Skin of body (tissue), 2 donors: ENCODE results near the gene NTHL1. TPM values are rescaled to one million over a fixed set of nuclear protein-coding genes. Genes with fewer than 3 reads are reported as not detected.
A peak's percentile ranks its signal among the peaks of the same experiment; 100 is the strongest.

Experiments used
- DNase-seq: peaks from one replicate; lab custom pipeline; 2025; lab: John Stamatoyannopoulos, UW
- total RNA-seq: library from RNA; depleted of rRNA; stranded (reverse); fragments of >200 nt; gene quantifications from one replicate; pipeline ENCODE4 v1.2.3, GENCODE V29; 2014

Gene NTHL1
- total RNA-seq, 1 donor from 2014 or later: 14.8 TPM

DNA sequence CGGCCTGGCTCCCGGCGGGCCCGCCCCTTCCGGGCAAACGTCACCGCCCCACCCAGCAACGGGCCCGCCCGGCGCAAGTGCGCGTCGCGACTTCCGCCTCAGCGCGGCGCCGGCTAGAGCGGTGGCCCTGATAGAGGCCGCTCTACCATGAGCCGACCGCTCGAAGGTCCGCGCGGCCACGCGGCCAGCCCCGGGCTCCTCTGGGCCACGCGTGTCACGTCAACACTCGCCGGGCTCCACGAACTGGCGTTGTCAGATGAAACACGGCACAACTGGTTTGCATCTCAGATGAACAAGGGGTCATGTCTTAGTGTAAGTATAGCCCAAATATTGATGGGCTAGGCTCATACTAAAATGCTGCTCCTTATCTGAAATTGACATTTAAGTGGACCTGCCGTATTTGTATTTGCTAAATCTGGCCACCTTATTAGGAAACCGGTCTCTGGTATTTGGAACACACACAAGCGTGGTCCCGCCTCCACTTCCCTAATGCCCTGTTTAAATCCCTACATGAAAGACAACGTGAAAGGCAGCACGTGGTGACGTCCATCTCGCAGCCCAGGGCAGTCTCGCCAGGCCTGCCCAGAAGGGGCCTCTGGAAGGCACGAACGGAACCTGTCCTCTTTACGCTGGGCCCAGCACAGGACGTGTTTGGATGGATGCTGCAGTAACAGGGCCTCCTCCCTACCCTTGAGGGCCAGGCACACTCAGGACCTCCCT, 37.7 kb downstream of the NTHL1 start, which contains the start of gene ZNF598:
Gene ZNF598 (minus strand): TSS at position 31 of the 720 bp plus-strand sequence.
- DNase-seq: peak; percentile 43

DNA sequence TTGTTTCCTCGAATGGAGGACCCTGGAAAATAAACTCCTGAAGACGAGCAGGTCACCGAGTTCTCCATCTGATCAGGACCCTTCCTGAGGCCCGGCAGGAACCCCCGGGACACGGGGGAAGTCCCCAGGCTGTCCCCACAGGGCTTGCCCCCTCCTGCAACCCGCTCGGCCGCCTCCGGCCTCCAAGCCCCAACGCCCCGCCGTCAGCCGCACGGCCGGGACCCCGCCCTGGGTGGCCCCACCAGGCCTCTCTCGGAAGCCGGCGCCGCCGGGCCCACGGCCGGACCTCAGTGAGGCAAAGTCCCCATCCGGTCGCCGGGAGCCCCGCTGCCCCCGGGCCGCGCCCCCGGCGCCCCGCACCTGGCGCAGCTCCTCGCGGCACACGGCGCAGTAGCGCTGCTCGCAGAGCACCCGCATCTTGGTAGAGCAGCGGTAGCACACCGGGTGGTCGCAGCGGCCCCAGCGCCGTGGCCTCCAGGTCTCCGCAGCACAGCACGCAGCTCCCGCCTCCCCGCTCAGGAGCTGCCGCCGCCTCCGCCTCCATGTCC, 38.4 kb downstream of the NTHL1 start:
- DNase-seq: no peak

GRCh38 chr16:2008631-2009163, 38.9 kb downstream of the NTHL1 start:
- no peak for DNase-seq

GRCh38 chr16:2008009-2008526, 39.6 kb downstream of the NTHL1 start:
- DNase-seq: no peak

GRCh38 chr16:2007081-2007836, 40.4 kb downstream of the NTHL1 start:
- no peak for DNase-seq

DNA sequence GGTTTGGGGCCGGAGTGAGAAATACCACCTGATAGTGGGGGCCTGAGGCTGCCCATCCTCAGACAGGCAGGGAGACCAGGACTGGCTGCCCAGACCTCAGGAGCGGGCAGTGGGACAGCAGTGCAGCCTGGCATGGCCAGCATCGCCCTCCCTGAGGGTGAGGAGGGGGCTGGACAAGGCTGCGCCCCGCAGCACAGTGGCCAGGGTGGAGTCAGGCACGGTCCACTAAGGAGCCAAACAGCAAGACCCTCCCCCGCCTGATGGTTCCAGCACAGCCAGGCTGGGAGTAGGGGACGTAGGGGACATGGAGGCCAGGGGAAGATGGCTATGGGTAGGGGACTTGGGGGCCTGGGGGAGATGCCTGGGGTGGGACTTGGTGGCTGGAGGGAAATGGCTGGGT, 41.3 kb downstream of the NTHL1 start:
- DNase-seq: no peak

DNA sequence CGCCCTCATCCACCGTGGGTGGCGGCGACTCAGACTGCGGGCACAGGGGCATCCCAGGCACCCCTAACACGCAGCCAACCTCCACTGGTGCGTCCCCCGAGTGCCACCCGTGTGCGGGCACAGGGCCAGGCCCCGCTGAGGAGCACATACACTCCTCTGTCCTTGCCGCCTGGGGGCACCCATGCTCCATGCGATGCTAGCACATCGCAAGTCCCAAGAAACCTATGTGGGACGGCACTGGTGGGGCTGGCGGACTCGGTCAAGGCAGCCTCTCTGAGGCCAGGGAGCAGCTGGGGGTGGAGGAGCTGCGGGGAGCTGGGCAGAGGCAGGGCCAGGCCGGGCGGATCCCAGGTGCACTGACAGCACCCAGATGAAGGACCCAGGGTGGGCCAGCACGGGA, 42.0 kb downstream of the NTHL1 start:
- DNase-seq: no peak

- no peak for DNase-seq
Measured at GRCh38 chr16:2004795-2005517, 42.7 kb downstream of the NTHL1 start.

- peak; percentile 26 for DNase-seq
Measured at GRCh38 chr16:2003827-2004641, 43.6 kb downstream of the NTHL1 start.

DNA sequence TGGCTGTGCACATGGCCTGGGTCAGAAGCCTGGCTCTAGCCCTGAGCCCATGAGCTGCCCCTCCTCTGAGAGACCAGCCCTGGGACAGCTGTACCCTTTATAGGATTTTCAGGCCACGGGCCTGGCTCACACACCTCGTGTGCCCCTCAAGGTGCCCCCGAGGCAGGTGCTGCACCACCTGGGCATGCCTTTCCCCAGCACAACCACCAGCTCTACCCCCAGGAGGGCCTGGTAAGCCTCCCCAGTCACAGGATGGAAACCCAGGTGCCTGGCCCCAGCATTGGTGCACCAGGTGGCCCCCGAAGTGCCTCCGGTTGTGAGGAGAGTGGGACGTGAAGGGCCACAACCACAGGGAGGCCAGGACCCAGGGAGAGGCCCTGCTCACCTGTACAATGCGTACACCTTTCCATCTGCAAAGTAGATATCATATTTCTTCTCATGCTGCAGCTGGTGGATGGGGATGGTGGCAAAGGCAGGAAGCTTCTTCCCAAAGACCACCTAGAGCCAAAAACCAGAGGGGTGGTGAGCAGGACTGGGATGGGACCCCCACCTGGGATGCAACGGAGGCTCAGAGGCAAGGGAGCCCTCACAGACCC, 44.3 kb downstream of the NTHL1 start:
- no peak for DNase-seq

DNA sequence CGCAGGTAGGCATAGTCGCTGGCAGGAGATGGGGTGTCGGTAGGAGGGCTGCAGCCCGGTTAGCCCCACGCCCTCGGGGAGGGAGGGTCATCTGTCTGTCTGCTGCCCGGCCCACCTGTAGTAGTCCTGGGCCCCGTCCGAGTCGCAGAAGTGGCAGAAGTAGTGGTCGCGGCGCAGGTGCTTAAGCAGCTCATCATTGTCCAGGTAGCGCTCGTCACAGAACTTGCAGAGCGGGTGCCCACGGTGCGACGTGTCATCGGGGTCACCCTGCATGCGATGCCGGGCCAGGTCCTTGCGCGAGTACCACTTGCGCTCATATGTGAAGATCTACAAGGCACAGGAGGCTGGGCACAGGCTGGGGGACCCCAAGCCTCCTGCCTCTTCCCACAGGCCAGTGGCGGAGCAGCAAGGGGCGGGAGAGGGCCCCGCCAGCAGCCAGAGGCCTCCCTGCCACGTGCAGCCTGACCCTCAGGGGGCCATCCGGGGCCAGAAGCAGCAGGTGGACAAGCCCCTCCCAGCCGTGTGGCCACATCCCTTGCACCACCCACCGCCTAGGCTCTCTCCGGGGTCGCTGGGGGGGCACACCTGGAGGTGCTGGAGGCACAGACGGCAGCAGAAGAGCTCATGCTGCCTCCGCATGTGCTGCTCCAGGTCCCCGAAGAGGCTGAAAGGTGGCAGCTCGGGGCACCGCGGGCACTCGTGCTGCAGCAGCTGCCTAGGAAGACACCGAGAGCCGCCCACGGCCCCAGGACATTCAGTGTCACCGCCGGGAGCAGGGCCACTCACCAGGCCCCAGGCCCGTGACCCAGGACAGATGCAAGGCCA, 45.0 kb downstream of the NTHL1 start:
- DNase-seq: no peak

DNA sequence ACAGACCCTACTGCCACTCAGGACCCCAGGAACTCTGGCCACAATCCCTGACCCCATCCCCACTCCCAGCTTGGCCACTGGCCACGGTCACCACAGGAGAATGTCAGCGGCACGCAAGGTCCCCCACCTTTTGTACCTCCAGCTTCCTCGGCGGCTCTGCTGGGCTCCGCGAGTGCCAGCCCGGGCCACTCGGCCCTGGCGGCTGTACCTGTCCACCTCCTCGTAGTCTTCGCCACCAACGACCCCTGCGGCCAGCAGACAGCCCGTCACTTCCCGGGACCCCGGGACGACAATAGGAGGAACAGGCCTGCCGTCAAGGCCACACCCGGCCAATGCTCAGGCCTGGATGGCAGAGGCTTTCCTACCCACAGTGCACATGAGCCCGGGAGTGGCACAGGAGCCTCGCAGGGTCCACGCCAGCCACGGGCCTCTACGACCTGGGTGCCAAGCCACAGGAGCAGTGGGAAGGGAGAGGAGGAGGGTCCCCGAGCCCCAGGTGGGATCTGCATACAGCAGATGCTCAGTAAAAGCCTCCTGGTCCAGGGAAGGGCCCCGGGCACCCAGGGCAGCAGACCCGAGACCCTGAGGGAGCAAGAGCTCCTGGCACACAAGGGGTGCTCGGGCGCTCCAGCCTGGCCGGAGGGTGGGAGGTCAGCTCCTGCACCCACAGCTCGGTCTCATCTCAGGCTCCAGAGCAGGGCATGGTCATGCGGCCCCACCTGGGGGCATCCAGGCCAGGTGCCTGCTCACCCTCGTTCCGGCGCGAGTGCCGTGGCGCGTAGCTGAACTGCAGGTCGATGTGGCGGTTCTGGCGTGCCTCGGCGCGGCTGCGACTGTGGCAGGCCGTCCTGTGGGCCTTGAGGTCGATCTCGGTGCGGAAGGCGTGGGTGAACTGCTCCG, 45.9 kb downstream of the NTHL1 start:
- no peak for DNase-seq

GRCh38 chr16:2001035-2001434, 46.6 kb downstream of the NTHL1 start:
- no peak for DNase-seq

DNA sequence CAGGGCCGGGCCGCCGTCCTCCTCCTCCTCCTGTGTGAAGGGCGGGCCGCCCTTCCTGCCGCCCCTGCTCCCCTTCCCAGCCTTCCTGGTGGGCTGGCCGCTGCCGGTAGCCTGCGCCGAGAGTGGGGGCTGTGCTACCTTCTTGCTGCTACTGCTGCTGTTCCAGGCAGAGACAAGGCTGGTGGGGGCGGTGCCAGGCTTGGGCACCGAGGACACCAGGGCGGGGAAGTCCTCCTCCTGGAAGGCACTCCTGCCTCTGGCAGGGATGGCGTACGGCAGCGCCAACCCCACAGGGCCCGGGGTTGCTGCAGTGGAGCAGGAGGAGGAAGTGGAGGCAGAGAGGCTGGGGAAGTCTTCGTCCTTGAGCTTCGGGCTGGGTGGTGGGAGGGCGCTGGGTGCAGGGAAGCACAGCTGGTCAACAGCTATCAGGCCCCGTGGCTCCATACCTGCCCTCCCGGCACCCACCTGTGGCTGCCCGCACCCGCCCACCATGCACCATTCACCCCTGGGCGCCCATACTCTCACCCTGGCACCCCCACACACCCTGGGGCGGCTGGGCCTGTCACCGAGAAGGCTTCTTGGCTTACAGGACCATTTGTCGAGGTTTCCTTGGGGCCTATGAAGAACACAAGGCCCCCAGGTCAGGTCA, 47.6 kb downstream of the NTHL1 start:
- DNase-seq: no peak

- DNase-seq: no peak
Measured at GRCh38 chr16:1998852-1999801, 48.5 kb downstream of the NTHL1 start.

DNA sequence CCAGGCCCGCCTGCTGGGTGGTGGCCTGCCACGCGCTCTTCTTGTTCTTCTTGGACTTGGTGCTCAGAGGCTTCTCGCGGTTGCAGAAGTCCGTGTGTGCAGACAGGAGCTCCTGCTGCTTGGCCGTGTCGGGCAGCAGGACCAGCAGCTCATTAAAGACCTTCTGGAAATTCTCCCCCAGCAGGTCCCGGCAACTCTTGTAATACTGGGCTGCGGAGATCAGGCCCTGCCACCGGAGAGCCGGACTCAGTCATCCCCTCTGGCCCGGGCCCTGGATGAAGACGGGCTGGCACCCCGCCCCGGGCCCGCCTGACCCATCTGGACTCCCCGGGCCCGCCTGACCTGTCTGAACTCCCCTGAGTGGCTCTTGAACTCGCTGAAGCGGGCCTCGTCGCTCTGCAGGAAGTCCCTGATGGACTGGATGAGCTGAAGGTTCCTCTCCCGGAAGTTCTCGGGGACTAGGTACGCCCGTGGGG, 49.2 kb downstream of the NTHL1 start:
- no peak for DNase-seq
